Left renal cortex interstitium (tissue), 4 donors: ENCODE results near the gene NF2. TPM values are rescaled to one million over a fixed set of nuclear protein-coding genes. Genes with fewer than 3 reads are reported as not detected.
"Not testable (repeated sequence)": the region's sequence is repeated elsewhere in the genome, so short reads cannot be mapped to it uniquely, and the experiment has no call there.

Experiments used
- DNase-seq, 4 donors: peaks; one replicate each; pipeline ENCODE4 v3.0.0-alpha.2; 2013; ENCODE audit warnings: low read depth in 4 of 4, low spot score in 2 of 4, missing footprints in 1 of 4
- polyA plus RNA-seq, 4 donors: library from polyadenylated mRNA; unstranded; fragments of 120-200 nt; gene quantifications; one replicate each; pipeline ENCODE4 v1.2.1, GENCODE V29; 2013; ENCODE audit not compliant: insufficient read length in 4 of 4

NF2 gene
- polyA plus RNA-seq = 10 to 100 TPM; 25.7 to 30.0 (median 27.2) TPM

DNA sequence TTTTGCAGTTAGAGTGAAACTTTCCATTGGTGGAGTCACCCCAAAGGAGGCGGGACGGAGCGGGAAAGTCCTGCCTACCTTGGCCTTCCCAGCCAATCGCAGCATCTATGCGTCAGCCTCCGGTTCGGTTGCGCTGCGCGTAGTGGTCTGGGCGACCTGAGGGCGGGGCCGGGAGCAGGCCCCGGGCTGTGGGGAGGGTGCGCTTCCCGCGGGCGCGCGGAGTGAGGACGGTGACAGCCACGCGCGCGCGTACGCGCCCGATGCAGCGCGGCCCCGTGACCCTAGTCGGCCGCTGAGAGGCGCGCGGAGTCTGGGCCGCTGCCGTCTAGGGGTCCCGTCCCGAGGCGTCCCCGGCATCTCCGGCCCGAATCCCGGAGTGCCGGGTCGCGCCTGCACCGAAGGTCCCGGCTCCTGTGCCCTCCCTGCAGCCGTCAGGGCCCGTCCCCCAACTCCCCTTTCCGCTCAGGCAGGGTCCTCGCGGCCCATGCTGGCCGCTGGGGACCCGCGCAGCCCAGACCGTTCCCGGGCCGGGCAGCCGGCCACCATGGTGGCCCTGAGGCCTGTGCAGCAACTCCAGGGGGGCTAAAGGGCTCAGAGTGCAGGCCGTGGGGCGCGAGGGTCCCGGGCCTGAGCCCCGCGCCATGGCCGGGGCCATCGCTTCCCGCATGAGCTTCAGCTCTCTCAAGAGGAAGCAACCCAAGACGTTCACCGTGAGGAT, at the start of gene NF2:
TSS of gene NF2 (plus strand) at position 276 of the 718 bp plus-strand sequence. CDS start at position 642, 366 bp downstream.
- DNase-seq = peak; percentile 98 to 99 (median 98)

GRCh38 chr22:29555065-29555644, 48.3 kb upstream of the NF2 start:
- no peak for DNase-seq

DNA sequence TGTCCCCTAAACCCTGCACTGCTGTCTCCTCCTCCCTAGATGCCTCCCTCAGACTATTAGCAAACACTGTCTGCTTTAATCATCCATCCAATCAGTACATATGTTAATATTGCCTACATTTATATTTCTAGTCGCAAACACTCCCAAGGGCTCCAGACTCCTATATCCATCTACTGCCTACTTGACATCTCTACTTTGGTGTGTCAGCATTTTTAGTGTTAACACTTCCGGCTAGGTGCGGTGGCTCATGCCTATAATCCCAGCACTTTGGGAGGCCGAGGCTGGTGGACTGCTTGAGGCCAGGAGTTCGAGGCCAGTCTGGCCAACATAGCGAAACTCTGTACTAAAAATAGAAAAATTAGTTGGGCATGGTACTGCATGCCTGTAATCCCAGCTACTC, 44.4 kb upstream of the NF2 start:
- no peak for DNase-seq

- DNase-seq = no peak
Observed at GRCh38 chr22:29559853-29560252, 43.6 kb upstream of the NF2 start.

- no peak for DNase-seq
Observed at GRCh38 chr22:29563652-29564460, 39.6 kb upstream of the NF2 start.

- DNase-seq = not testable (repeated sequence)
Observed at GRCh38 chr22:29566513-29566912, 36.9 kb upstream of the NF2 start.

GRCh38 chr22:29567338-29567737, 36.1 kb upstream of the NF2 start:
- DNase-seq = no peak

- no peak for DNase-seq
Observed at GRCh38 chr22:29569011-29569678, 34.3 kb upstream of the NF2 start.

DNA sequence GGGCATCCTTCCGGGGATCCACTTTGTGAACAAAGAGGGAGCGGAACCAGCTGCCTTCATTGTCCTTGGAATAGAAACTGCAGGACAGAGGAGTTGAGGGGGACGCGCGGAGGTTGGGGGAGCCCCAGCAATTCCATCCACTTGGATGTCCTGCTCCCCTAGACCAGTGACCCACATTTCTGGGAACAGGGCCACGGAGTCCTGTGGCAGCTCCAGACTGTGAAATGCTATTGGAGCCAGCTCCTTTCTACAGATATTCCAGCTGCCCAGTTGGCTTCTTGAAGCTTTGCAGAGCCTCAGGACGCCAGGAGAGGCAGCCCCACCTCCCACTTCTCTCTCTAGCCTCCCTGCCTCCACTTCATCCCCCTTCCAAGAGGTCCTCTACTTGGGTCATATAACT, 33.0 kb upstream of the NF2 start:
- DNase-seq = no peak

- no peak for DNase-seq
Observed at GRCh38 chr22:29570912-29571549, 32.4 kb upstream of the NF2 start.

DNA sequence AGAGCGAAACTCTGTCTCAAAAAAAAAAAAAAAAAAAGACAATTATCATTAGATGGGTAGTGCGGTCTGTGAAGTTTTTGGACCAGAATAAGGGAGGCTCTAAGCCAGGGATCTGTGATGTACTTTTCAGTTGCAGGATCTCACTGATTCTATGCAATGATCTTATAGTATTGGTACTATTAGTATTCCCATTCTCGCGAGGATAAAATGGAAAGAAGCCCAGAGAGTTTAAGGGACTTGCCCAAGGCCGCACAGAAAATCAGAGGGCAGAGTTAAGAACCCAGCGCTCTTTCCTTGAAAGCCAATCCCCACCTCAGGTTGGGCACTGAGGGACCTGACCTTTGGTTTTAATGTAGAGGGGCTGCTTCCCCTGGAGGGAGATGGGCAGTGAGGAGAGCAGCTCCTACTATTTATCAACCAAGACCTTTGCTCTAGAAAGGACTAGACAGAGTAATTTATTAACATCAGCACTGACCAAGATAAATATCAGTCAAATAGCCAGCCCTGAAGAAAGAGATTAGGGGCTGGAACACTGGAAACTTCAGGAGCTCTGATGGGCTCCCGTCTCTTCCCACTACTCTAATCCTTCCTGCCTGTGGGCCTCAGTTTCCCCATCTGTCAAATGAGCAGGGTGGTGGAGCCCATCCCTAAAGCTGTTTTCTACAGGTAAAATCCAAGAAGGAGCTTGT, 28.5 kb upstream of the NF2 start:
- DNase-seq = no peak

GRCh38 chr22:29578462-29579200, 24.8 kb upstream of the NF2 start:
- no peak for DNase-seq

DNA sequence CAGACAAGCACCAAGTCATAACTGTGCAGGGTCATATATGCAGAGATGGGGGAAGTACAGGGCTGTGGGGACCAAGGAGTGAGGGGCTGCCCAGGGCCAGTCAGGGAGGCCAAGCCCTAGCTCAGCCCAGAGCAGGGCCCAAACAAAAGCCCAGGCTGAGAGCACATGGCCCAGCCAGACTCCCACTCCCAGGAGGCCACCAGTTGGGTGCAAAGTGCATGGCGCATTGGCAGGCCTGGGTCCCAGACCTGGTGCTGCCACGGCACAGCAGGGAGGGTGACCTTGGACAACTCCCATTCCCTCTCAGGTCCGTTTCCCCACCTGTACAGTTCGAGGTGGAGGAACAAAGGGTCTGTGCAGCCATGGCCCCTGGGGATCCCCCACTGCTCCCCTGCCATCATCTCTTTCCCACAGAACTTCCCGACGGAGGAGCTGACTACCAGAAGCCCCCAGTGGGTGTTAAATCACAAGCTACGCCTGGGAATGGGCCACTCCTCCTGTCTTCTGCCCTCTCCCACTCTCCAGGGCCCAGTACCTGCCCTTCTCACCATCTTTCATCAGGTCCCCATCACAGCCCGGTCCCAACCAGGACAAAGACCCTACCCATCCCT, 23.1 kb upstream of the NF2 start:
- DNase-seq = peak in 2 of 4 donors; percentile 11 to 25

DNA sequence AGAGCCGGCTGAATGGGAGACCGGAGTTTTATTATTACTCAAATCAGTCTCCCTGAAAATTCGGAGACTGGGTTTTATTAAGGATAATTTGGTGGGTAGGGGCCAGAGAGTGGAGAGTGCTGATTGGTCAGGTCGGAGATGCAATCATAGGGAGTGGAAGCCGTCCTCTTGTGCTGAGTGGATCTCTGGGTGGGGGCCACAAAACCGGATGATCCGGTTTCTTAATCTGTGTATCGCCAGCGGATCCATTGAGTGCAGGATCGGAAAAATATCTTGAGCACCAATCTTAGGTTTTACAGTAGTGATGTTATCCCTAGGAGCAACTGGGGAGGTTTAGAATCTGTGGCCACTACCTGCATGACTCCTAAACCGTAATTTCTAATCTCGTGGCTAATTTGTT, 21.6 kb upstream of the NF2 start:
- DNase-seq = no peak

DNA sequence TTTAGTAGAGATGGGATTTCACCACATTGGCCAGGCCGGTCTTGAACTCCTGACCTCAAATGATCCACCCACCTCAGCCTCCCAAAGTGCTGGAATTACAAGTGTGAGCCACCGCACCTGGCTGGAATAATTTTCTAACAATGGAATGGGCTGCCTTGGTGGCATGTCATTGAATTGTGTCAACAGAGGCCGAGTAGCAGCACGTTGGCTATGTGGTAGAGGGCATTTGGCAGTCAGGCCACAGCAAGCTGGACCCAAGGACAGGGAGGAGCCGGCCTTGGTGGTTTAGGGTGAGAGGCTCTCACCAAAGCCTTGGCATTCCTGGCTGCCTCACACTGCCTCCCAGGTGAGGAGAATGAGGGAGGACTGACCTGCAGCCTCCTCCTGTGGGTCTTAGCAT, 18.5 kb upstream of the NF2 start:
- no peak for DNase-seq

DNA sequence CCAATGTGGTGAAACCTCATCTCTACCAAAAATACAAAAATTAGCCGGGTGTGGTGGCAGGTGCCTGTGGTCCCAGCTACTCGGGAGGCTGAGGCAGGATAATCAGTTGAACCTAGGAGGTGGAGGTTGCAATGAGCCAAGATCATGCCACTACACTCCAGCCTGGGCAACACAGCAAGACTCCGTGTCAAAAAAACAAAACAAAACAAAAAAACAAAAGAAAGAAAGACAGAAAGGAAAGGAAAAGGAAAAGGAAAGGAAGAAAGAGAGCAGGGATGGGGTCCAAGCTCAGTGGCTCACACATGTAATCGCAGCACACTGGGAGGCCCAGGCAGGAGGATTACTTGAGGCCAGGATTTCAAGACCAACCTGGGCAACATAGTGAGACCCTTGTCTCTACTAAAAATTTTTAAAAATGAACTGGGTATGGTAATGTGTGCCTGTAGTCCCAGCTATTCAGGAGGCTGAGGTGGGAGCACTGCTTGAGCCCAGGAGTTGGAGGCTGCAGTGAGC, 17.2 kb upstream of the NF2 start:
- not testable (repeated sequence) for DNase-seq

DNA sequence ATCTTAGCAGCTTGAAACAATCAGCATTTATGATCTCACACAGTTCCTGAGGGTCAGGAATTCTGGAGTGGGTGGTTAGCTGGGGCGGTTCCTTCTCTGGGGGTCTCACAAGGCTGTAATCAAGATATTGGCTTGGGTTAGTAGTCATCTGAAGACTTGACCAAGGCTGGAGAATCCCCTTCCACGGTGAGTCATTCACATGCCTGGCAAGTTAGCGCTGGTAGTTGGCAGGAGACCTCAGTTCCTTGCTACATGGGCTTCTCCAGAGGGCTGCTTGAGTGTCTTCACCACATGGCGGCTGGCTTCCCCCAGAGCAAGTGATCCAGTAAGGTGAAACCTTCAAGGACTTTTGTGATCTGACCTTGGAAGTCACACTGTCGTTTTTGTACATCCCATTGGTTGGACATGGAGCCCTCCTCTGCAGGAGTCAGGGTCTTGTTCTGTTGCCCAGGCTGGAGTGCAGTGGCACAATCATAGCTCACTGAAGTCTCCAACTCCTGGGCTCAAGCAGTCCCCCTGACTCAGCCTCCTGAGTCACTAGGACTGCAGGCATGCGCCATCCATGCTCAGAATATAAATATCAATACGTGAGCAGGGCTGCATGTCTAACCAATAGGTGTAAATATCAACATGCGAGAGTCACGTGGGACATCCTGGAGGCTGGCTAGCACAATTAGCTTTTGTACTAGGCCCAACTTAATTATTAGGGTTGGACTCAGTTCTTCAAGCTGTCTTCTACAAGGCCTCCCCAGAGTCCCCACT, 15.3 kb upstream of the NF2 start:
- DNase-seq = no peak

DNA sequence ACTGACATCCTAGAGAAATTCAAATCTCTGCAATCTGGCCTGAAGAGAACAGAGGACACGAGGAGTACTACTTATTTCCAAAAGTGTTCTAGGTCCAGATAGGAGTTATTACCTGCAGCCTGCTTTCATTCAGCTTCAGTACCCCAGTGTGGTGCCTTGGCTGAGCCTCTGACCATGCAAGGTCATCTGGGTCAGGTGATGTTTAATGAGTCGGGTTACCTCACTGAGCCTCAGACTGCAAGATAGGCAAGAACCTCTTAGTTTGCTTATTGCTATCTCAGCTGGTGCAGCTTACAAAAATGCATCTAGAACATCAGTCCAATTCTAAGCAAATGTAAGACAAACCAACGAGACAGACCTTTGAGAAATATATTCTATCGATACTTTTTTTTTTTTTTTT, 9.5 kb upstream of the NF2 start:
- DNase-seq = no peak
